OCI-LY7 (cell line): ENCODE data around the gene CDCP2. TPM values are rescaled to one million over a fixed set of nuclear protein-coding genes. Genes with fewer than 3 reads are reported as not detected.

ENCODE experiments used
- BruUV-seq: library from RNA; stranded (reverse); fragments of 400-500 nt; replicated peaks from 2 replicates; lab custom pipeline; 2021; lab: Mats Ljungman, UMichigan
- CTCF ChIA-PET: fragments of 300-600 bp; sonication (Branson Sonifier 250); formaldehyde crosslinking; loops from one replicate; lab custom pipeline; 2022; ENCODE audit warnings: antibody characterized with exemption; ENCODE audit not compliant: unreplicated experiment; lab: Charles Lee
- POLR2A ChIA-PET: fragments of 300-600 bp; sonication (Branson Sonifier 250); formaldehyde crosslinking; loops from one replicate; lab custom pipeline; 2022; ENCODE audit warnings: antibody characterized with exemption; lab: Charles Lee
- DNase-seq: peaks from one replicate; pipeline ENCODE4 v3.0.0-alpha.2; 2015; ENCODE audit warnings: low spot score
- H2AFZ ChIP-seq: fragments of 200-600 bp; sonication (generic), shearing (Covaris generic); 2 replicates; pipeline ENCODE4 v1.6.1; 2014; ENCODE audit warnings: mild to moderate bottlenecking, antibody characterized with exemption, low read length, moderate library complexity
- H3K27ac ChIP-seq: fragments of 200-600 bp; sonication (generic); 2 replicates; pipeline ENCODE4 v1.5.1; 2014; ENCODE audit warnings: mixed run types, low read depth, mild to moderate bottlenecking, moderate library complexity, low read length, inconsistent platforms; ENCODE audit not compliant: poor library complexity, severe bottlenecking
- H3K36me3 ChIP-seq: fragments of 200-600 bp; sonication (generic); 2 replicates; pipeline ENCODE4 v1.6.1; 2014; ENCODE audit warnings: mild to moderate bottlenecking, antibody characterized with exemption, low read length, moderate library complexity, mixed read lengths; ENCODE audit not compliant: insufficient read depth
- H3K4me1 ChIP-seq: fragments of 200-600 bp; sonication (generic); 2 replicates; pipeline ENCODE4 v1.5.1; 2014; ENCODE audit warnings: mild to moderate bottlenecking, low read length; ENCODE audit not compliant: insufficient read depth, poor library complexity, severe bottlenecking
- H3K4me2 ChIP-seq: fragments of 200-600 bp; sonication (generic); 2 replicates; pipeline ENCODE4 v1.6.1; 2014; ENCODE audit warnings: mild to moderate bottlenecking, low read length
- H3K4me3 ChIP-seq: fragments of 200-600 bp; sonication (generic); 2 replicates; pipeline ENCODE4 v1.5.1; 2014; ENCODE audit warnings: mild to moderate bottlenecking, low read depth, low read length; ENCODE audit not compliant: poor library complexity, severe bottlenecking
- H3K79me2 ChIP-seq: fragments of 200-600 bp; sonication (generic); 2 replicates; pipeline ENCODE4 v1.6.1; 2016; ENCODE audit warnings: low read depth, mild to moderate bottlenecking, low read length, moderate library complexity, mixed read lengths; ENCODE audit not compliant: insufficient read depth
- H3K9me2 ChIP-seq: fragments of 200-600 bp; sonication (generic); 2 replicates; pipeline ENCODE4 v1.6.1; 2016; ENCODE audit warnings: mild to moderate bottlenecking, low read length, mixed read lengths; ENCODE audit not compliant: insufficient read depth
- H3K9me3 ChIP-seq: fragments of 200-600 bp; sonication (generic); 2 replicates; pipeline ENCODE4 v1.6.1; 2014; ENCODE audit warnings: mild to moderate bottlenecking, mixed run types, low read length, mixed read lengths
- H4K20me1 ChIP-seq: fragments of 200-600 bp; sonication (generic); 2 replicates; pipeline ENCODE4 v1.6.1; 2014; ENCODE audit warnings: mild to moderate bottlenecking, antibody characterized with exemption, low read length, moderate library complexity, mixed read lengths; ENCODE audit not compliant: insufficient read depth
- CTCF ChIP-seq: fragments of 200-600 bp; sonication (generic); conservative IDR thresholded peaks from 2 replicates; pipeline ENCODE4 v1.5.1; 2014; ENCODE audit warnings: mild to moderate bottlenecking, antibody characterized with exemption, low read length, moderate library complexity, mixed read lengths
- EZH2phosphoT487 ChIP-seq: fragments of 200-600 bp; sonication (generic); IDR thresholded peaks from 2 replicates; pipeline ENCODE4 v1.6.1; 2018; ENCODE audit warnings: low read depth, borderline replicate concordance, mild to moderate bottlenecking, mixed run types, antibody characterized with exemption, low read length, moderate library complexity, mixed read lengths
- intact Hi-C: fragments of 100-400 bp; cut with micrococcal nuclease; formaldehyde crosslinking; loops from one replicate; pipeline ENCODE4 v1.10.0; 2022; ENCODE audit not compliant: unreplicated experiment
- total RNA-seq, 2 experiments: library from RNA; depleted of rRNA in 1 of 2; stranded (reverse); fragments of >200 nt in 1 of 2; shearing (Covaris generic) in 1 of 2; gene quantifications; 2 replicates each; pipeline ENCODE4 v1.2.3, GENCODE V29; 2014 to 2022

CDCP2 gene
- total RNA-seq, 2 experiments from 2014 or later, result 0.09 TPM; not detected in 1

DNA sequence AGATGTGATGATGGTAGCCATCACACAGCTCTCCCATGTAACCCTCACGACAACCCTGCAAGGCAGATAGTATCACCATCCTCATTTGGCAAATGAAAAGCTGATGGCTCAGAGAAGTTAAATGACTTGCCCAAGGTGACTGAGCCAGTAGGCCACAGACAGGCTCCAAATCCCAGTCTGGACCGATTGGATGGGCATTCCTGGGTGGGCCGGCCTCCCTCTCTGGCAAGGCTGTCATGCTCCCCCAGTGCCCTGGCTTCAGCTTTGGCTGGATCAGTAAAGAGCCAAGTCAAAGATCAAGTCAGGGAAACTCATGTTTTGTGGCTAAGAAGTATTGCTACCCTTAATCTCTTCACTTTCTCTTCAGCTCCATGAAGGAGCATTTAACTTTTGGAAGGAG is 41.2 kb downstream of the CDCP2 start:
- TF ChIP-seq EZH2phosphoT487, result no peak
- no peak for TF ChIP-seq CTCF
- Histone ChIP-seq H4K20me1 (no peaks in the 10 kb centered on the region), H3K27ac (no peak overlapping the region), H2AFZ (no peak overlapping the region), H3K36me3 (no peaks in the 10 kb centered on the region), H3K9me2 (no peaks in the 10 kb centered on the region), H3K4me2 (no peak overlapping the region), H3K4me3 (no peak overlapping the region), H3K79me2 (no peaks in the 10 kb centered on the region), H3K9me3 (no peaks in the 10 kb centered on the region), H3K4me1 (no peaks in the 10 kb centered on the region)
- ChIA-PET CTCF (no interaction called here), POLR2A (interaction anchor here (0.7 to 0.8 kb wide), 2 partner anchors 16 to 152 kb away, joined by 3 to 5 read pairs; no protein-coding TSS in a partner anchor)
- BruUV-seq, result no TSS peak
- intact Hi-C loops, result no loop called here
- DNase-seq, result no peak

- no peak overlapping the region for H3K27ac ChIP-seq
- no peaks in the 10 kb centered on the region for H3K36me3 ChIP-seq
- H3K79me2 ChIP-seq, result no peaks in the 10 kb centered on the region
- H3K4me3 ChIP-seq, result no peak overlapping the region
- H4K20me1 ChIP-seq, result no peaks in the 10 kb centered on the region
- CTCF ChIA-PET, result no interaction called here
- intact Hi-C loops, result no loop called here
- H3K4me2 ChIP-seq, result no peak overlapping the region
- no peak overlapping the region for H2AFZ ChIP-seq
- TF ChIP-seq CTCF (no peak), EZH2phosphoT487 (no peak)
- no peaks in the 10 kb centered on the region for H3K9me3 ChIP-seq
- H3K9me2 ChIP-seq, result no peaks in the 10 kb centered on the region
- H3K4me1 ChIP-seq, result no peaks in the 10 kb centered on the region
- BruUV-seq, result no TSS peak
- POLR2A ChIA-PET, result interaction anchor here (0.5 to 0.7 kb wide), 2 partner anchors 151 to 165 kb away, joined by 5 to 6 read pairs; partner anchors contain the start of gene LRRC42
- DNase-seq, result no peak
These were observed 41.8 kb downstream of the CDCP2 start for GRCh38 chr1:54110996-54111395.
